IMR-90 (cell line): ENCODE data around the gene FAU.

Experiments
- MXI1 ChIP-seq: IDR thresholded peaks from 2 replicates; pipeline ENCODE4 v1.6.1; 2012; ENCODE audit warnings: low read depth, mild to moderate bottlenecking, low read length, moderate library complexity, borderline replicate concordance
- POLR2A ChIP-seq: IDR thresholded peaks from 2 replicates; pipeline ENCODE4 v1.6.1; 2012; ENCODE audit warnings: mild to moderate bottlenecking, low read depth, low read length
- RAD21 ChIP-seq: IDR thresholded peaks from 2 replicates; pipeline ENCODE4 v1.6.1; 2012; ENCODE audit warnings: low read length, improper control_type of control experiment
- TF ChIP-seq, protein P1 (sequence below): conservative IDR thresholded peaks from 2 replicates; pipeline ENCODE4 v1.5.1; 2012; ENCODE audit warnings: mild to moderate bottlenecking, low read depth, low read length, improper control_type of control experiment

DNA sequence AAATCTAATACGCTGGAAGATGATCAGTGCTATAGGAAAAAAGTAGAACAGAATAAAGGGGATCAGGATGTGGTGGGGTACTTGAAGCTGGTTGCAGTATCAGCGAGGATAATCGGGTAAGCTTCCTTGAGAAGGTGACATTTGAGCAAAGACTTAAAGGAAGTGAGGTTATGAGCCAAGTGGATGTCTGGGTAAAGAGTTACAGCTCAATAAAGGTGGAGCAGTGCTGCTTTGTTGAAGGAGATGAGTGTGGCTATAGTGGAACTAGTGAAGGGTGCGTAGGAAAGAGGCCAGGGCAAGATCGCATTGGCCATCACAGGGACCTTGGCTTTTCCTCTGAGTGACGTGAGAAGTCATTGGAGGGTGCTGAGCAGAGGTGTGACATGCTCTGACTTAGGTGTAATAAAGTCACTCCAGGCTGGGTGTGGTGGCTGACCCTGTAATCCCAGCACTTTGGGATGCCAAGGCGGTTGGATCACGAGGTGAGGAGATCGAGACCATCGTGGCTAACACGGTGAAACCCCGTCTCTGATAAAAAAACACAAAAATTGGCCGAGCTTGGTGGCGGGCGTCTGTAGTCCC is 14.7 kb upstream of the FAU start:
- TF ChIP-seq, protein P1, sequence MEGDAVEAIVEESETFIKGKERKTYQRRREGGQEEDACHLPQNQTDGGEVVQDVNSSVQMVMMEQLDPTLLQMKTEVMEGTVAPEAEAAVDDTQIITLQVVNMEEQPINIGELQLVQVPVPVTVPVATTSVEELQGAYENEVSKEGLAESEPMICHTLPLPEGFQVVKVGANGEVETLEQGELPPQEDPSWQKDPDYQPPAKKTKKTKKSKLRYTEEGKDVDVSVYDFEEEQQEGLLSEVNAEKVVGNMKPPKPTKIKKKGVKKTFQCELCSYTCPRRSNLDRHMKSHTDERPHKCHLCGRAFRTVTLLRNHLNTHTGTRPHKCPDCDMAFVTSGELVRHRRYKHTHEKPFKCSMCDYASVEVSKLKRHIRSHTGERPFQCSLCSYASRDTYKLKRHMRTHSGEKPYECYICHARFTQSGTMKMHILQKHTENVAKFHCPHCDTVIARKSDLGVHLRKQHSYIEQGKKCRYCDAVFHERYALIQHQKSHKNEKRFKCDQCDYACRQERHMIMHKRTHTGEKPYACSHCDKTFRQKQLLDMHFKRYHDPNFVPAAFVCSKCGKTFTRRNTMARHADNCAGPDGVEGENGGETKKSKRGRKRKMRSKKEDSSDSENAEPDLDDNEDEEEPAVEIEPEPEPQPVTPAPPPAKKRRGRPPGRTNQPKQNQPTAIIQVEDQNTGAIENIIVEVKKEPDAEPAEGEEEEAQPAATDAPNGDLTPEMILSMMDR, result no peak
- TF ChIP-seq POLR2A, result no peak
- no peak for TF ChIP-seq MXI1
- TF ChIP-seq RAD21, result no peak
